WI38 (cell line): Measurements from ENCODE around the gene CNTN2.

Experiments
- H3K4me3 ChIP-seq: 2 replicates; pipeline ENCODE4 v1.5.1; 2011; ENCODE audit warnings: low read depth, mild to moderate bottlenecking, control low read depth, low read length
- TF ChIP-seq, protein P1 (sequence below): IDR thresholded peaks from 2 replicates; pipeline ENCODE4 v1.5.1; 2012; ENCODE audit warnings: low read depth, mild to moderate bottlenecking, control low read depth, low read length

Gene CNTN2

GRCh38 chr1:205076245-205076761, 33.3 kb downstream of the CNTN2 start:
- TF ChIP-seq, protein P1, sequence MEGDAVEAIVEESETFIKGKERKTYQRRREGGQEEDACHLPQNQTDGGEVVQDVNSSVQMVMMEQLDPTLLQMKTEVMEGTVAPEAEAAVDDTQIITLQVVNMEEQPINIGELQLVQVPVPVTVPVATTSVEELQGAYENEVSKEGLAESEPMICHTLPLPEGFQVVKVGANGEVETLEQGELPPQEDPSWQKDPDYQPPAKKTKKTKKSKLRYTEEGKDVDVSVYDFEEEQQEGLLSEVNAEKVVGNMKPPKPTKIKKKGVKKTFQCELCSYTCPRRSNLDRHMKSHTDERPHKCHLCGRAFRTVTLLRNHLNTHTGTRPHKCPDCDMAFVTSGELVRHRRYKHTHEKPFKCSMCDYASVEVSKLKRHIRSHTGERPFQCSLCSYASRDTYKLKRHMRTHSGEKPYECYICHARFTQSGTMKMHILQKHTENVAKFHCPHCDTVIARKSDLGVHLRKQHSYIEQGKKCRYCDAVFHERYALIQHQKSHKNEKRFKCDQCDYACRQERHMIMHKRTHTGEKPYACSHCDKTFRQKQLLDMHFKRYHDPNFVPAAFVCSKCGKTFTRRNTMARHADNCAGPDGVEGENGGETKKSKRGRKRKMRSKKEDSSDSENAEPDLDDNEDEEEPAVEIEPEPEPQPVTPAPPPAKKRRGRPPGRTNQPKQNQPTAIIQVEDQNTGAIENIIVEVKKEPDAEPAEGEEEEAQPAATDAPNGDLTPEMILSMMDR, result no peak
- no peak overlapping the region for H3K4me3 ChIP-seq

GRCh38 chr1:205077158-205077933, 34.3 kb downstream of the CNTN2 start:
- H3K4me3 ChIP-seq, result no peak overlapping the region
- TF ChIP-seq, protein P1, result no peak

DNA sequence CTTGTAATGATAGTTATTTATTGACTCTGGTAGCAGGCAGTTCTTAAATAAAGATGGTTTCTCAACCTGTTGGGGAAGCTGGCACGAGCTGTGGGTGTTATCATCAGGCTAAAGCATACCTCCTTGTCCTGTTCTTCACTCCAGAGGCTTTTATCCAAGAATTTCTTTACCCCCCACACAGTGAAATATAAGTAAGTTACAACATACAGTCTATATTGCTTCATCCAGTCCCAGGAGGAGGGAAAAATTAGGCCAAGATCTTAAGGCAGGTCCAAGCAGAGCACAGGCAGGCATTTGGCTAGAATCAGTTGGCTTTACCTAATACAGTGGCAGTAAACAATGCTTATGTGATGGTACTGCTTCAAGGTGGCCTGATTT, 34.9 kb downstream of the CNTN2 start:
- TF ChIP-seq, protein P1, result no peak
- no peak overlapping the region for H3K4me3 ChIP-seq

DNA sequence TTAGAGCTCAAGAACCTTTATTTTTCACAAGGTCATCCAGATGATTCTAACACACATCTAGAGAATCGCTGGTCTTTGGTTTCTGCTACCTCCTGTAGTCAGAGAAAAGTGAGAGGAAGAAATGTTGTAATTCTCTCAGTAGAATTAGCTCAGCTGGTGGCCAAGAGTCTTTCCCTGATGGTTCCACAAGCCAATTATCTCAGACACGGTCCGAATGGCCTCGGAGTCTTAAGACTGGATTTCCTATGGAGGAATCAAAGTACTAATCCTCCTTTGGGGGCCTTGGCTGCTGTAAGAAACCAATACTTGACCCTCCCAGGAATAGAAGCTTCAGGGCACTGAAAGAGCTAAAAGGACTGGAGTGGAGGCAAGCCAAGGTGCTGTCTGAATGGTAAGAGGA, 39.4 kb downstream of the CNTN2 start:
- TF ChIP-seq, protein P1, result no peak
- no peak overlapping the region for H3K4me3 ChIP-seq

DNA sequence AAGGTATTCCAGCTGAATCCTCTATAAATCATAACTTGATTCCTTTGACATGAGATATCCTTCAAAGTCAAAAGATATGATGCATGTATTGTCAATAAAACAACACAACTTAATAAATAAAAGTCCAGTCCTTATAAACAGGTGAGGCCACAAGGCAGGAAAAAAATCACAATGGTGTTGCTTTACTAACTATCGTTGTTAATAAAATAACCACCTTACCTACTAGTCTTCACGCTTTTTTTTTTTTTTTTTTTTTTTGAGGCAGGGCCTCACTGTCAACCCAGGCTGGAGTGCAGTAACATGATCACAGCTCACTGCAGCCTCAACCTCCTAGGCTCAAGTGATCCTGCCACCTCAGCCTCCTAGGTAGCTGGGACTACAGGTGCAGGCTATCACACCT, 41.3 kb downstream of the CNTN2 start, which contains the start of gene TMEM81:
TMEM81 (minus strand) TSS at position 101 of the 400 bp plus-strand sequence. CDS start 140 bp downstream, outside the sequence.
- TF ChIP-seq, protein P1, result no peak
- H3K4me3 ChIP-seq, result no peak within 1 kb of the TSS

- no peak overlapping the region for H3K4me3 ChIP-seq
- TF ChIP-seq, protein P1, result no peak
Observed at GRCh38 chr1:205088341-205088740, 45.3 kb downstream of the CNTN2 start.

GRCh38 chr1:205091043-205091740, 48.2 kb downstream of the CNTN2 start:
- no peak overlapping the region for H3K4me3 ChIP-seq
- TF ChIP-seq, protein P1, result no peak
